ENCODE results near the gene PCBP4.
"Not testable (repeated sequence)": the region's sequence is repeated elsewhere in the genome, so short reads cannot be mapped to it uniquely, and the experiment has no call there.

PCBP4 gene

DNA sequence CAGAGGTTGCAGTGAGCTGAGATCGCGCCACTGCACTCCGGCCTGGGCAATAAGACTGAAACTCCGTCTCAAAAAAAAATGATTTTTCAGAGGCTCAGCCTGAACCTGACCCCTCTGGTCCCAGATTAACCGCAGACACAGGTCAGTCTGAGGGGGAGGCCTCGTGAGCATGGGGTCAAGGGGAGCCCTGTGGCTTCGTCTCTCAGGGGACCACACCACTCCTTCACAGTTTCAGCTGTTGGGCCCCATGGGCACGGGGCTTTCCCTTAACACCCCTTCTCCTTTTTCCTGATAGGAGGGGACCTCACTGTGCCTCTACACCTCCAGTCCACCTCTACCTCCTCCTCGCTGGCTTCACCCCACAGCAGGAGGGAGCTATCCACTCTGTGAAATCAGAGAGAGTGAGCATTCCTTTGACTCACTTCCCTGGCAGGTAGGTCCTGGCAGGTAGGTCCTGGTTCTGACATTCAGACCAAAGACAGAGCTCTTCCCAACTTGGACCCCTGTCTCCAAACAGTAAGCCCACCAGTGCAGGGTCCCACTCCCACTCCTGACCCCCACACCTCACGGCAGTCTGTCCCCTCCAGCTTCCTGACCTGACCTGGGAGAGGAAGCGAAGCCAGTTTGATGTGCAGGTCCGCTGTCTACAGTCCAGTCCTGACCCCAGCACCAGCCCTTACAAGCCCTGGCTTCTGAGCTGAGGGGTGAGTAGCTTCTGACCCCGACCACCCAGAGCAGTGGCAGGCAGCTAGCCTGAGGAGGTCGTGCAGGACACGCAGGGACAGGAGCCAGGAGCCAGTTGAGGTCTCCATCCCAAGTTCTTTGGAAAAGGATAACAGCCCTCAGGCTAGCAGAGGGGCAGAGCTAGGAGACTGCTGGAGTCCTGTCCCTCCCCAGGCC, 34.5 kb downstream of the PCBP4 start:
- H3K4me1 ChIP-seq (ENCODE audit: control insufficient read depth in 2 of 2, insufficient read depth in 2 of 2, low read length in 2 of 2) = no peaks in the 10 kb centered on the region
- peaks cover 41 to 48% of the 10 kb centered on the region in 2 donors for H3K36me3 ChIP-seq (ENCODE audit: control insufficient read depth in 2 of 2, insufficient read depth in 2 of 2, low read length in 2 of 2)
- H3K27ac ChIP-seq (ENCODE audit: low read depth in 2 of 2, low read length in 2 of 2) = no peak overlapping the region
- H3K9ac ChIP-seq (ENCODE audit: low read depth in 1 of 2, low read length in 2 of 2) = no peak overlapping the region
- H3K4me3 ChIP-seq (ENCODE audit: low read length in 2 of 2) = no peak overlapping the region
- no peaks in the 10 kb centered on the region for H3K27me3 ChIP-seq (ENCODE audit: control insufficient read depth in 2 of 2, insufficient read depth in 2 of 2, low read length in 2 of 2)
- no peaks in the 10 kb centered on the region for H3K9me3 ChIP-seq (ENCODE audit: control insufficient read depth in 2 of 2, low read length in 2 of 2)

DNA sequence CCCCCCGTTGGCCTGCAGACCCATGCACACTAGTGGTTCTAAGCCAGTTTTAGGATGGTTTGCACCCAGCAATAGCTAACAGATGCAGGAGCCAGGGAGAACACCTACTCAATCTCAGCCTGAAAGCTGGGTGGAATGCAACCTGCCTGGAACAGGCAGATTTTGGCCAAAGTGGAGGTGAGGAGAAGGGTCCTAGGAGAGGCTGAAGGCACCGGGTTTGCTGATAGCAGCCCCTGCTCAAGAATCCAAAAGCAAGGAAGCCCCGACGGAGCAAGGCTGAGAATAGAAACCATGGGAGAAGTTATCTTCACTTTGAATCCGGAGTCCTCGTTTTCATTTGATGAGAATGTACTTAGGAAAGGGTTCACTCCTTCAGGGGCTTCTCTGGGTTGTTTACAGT, 35.5 kb downstream of the PCBP4 start:
- H3K4me3 ChIP-seq (ENCODE audit: low read length in 2 of 2) = no peak overlapping the region
- no peak overlapping the region for H3K27ac ChIP-seq (ENCODE audit: low read depth in 2 of 2, low read length in 2 of 2)
- no peaks in the 10 kb centered on the region for H3K27me3 ChIP-seq (ENCODE audit: control insufficient read depth in 2 of 2, insufficient read depth in 2 of 2, low read length in 2 of 2)
- H3K9me3 ChIP-seq (ENCODE audit: control insufficient read depth in 2 of 2, low read length in 2 of 2) = no peaks in the 10 kb centered on the region
- peaks cover 32 to 38% of the 10 kb centered on the region in 2 donors for H3K36me3 ChIP-seq (ENCODE audit: control insufficient read depth in 2 of 2, insufficient read depth in 2 of 2, low read length in 2 of 2)
- H3K9ac ChIP-seq (ENCODE audit: low read depth in 1 of 2, low read length in 2 of 2) = no peak overlapping the region
- H3K4me1 ChIP-seq (ENCODE audit: control insufficient read depth in 2 of 2, insufficient read depth in 2 of 2, low read length in 2 of 2) = no peaks in the 10 kb centered on the region

DNA sequence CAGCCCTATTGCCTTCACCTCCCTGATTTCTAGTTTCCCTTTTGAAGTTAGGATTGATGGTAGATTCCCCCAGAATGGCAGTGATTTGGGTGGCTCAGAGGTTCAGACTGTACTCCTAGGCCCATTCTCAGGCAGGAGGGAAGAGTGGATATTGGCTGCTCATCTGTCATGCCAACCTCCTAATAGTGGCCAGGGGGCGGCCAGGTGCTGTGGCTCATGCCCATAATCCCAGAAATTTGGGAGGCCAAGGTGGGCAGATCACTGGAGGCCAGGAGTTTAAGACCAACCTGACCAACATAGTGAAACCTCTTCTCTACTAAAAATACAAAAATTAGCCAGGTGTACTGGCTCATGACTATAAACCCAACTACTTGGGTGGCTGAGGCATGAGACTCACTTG, 36.8 kb downstream of the PCBP4 start:
- Histone ChIP-seq H3K9ac (ENCODE audit: low read depth in 1 of 2, low read length in 2 of 2) (no peak overlapping the region), H3K9me3 (ENCODE audit: control insufficient read depth in 2 of 2, low read length in 2 of 2) (no peaks in the 10 kb centered on the region), H3K4me3 (ENCODE audit: low read length in 2 of 2) (no peak overlapping the region), H3K4me1 (ENCODE audit: control insufficient read depth in 2 of 2, insufficient read depth in 2 of 2, low read length in 2 of 2) (no peaks in the 10 kb centered on the region), H3K36me3 (ENCODE audit: control insufficient read depth in 2 of 2, insufficient read depth in 2 of 2, low read length in 2 of 2) (peaks cover 21 to 28% of the 10 kb centered on the region in 2 donors), H3K27me3 (ENCODE audit: control insufficient read depth in 2 of 2, insufficient read depth in 2 of 2, low read length in 2 of 2) (no peaks in the 10 kb centered on the region), H3K27ac (ENCODE audit: low read depth in 2 of 2, low read length in 2 of 2) (no peak overlapping the region)

DNA sequence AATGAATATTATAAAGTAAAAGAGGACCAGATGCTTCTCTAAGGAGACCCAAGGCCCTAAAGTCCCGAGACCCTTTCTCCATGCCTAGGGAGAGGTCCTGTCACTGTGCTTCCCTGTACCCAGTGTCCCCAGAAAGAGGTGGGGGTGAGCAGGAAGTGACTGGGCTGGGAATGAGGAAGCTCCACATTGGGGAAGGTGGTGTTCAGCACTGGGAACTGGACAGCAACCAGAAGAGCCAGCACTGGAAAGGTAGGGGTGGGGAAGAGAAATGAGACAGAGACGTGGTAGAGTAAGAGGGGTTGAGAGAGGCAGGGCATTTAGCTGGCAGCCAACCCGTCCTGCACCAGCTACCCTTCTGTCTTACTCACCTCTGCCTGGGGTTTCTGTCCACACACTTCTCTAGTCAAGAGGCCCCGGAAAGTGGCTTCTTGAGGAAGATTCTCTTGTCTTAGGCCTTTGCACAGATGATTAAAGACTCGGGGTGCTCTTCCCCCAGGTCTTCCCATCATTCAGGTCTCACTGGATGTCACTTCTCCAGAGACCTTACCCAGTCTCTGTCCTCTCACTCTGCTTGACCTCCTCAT, 37.7 kb downstream of the PCBP4 start:
- peaks cover 15 to 19% of the 10 kb centered on the region in 2 donors for H3K36me3 ChIP-seq (ENCODE audit: control insufficient read depth in 2 of 2, insufficient read depth in 2 of 2, low read length in 2 of 2)
- H3K27ac ChIP-seq (ENCODE audit: low read depth in 2 of 2, low read length in 2 of 2) = no peak overlapping the region
- no peak overlapping the region for H3K4me3 ChIP-seq (ENCODE audit: low read length in 2 of 2)
- no peaks in the 10 kb centered on the region for H3K9me3 ChIP-seq (ENCODE audit: control insufficient read depth in 2 of 2, low read length in 2 of 2)
- H3K9ac ChIP-seq (ENCODE audit: low read depth in 1 of 2, low read length in 2 of 2) = no peak overlapping the region
- no peaks in the 10 kb centered on the region for H3K27me3 ChIP-seq (ENCODE audit: control insufficient read depth in 2 of 2, insufficient read depth in 2 of 2, low read length in 2 of 2)
- H3K4me1 ChIP-seq (ENCODE audit: control insufficient read depth in 2 of 2, insufficient read depth in 2 of 2, low read length in 2 of 2) = no peaks in the 10 kb centered on the region

DNA sequence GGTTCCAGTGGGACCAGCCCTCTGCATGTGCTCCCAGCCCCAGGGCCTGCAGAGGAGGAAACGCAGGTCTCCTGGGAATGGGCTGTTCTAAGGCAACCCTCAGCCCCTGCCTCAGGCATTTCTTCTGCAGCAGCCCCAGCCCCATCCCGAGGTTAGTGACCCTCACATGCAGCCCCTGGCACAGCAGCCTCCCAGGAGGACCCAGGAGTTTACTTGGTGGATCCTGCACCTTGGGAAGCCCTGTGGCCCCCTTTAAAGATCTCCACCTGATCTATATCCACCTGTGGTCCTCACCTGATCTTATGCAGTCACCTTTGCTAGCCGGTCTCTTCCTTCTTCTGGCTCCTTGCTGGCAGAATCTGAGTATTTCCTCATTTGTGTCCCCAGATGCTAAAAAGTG, 38.3 kb downstream of the PCBP4 start:
- not testable (repeated sequence) for H3K4me1 ChIP-seq (ENCODE audit: control insufficient read depth in 2 of 2, insufficient read depth in 2 of 2, low read length in 2 of 2); H3K9me3 ChIP-seq (ENCODE audit: control insufficient read depth in 2 of 2, low read length in 2 of 2); H3K4me3 ChIP-seq (ENCODE audit: low read length in 2 of 2); H3K9ac ChIP-seq (ENCODE audit: low read depth in 1 of 2, low read length in 2 of 2); H3K27ac ChIP-seq (ENCODE audit: low read depth in 2 of 2, low read length in 2 of 2); H3K27me3 ChIP-seq (ENCODE audit: control insufficient read depth in 2 of 2, insufficient read depth in 2 of 2, low read length in 2 of 2)
- peaks cover 11 to 14% of the 10 kb centered on the region in 2 donors for H3K36me3 ChIP-seq (ENCODE audit: control insufficient read depth in 2 of 2, insufficient read depth in 2 of 2, low read length in 2 of 2)

- H3K9ac ChIP-seq (ENCODE audit: low read depth in 1 of 2, low read length in 2 of 2) = no peak overlapping the region
- no peaks in the 10 kb centered on the region for H3K4me1 ChIP-seq (ENCODE audit: control insufficient read depth in 2 of 2, insufficient read depth in 2 of 2, low read length in 2 of 2)
- H3K4me3 ChIP-seq (ENCODE audit: low read length in 2 of 2) = no peak overlapping the region
- no peaks in the 10 kb centered on the region for H3K27me3 ChIP-seq (ENCODE audit: control insufficient read depth in 2 of 2, insufficient read depth in 2 of 2, low read length in 2 of 2)
- peaks cover 7 to 9% of the 10 kb centered on the region in 2 donors for H3K36me3 ChIP-seq (ENCODE audit: control insufficient read depth in 2 of 2, insufficient read depth in 2 of 2, low read length in 2 of 2)
- H3K9me3 ChIP-seq (ENCODE audit: control insufficient read depth in 2 of 2, low read length in 2 of 2) = no peaks in the 10 kb centered on the region
- no peak overlapping the region for H3K27ac ChIP-seq (ENCODE audit: low read depth in 2 of 2, low read length in 2 of 2)
Measured at GRCh38 chr3:51928438-51928837, 38.8 kb downstream of the PCBP4 start.

- Histone ChIP-seq H3K27ac (ENCODE audit: low read depth in 2 of 2, low read length in 2 of 2) (no peak overlapping the region), H3K27me3 (ENCODE audit: control insufficient read depth in 2 of 2, insufficient read depth in 2 of 2, low read length in 2 of 2) (no peaks in the 10 kb centered on the region), H3K9ac (ENCODE audit: low read depth in 1 of 2, low read length in 2 of 2) (no peak overlapping the region), H3K36me3 (ENCODE audit: control insufficient read depth in 2 of 2, insufficient read depth in 2 of 2, low read length in 2 of 2) (no peaks in the 10 kb centered on the region), H3K4me3 (ENCODE audit: low read length in 2 of 2) (no peak overlapping the region), H3K4me1 (ENCODE audit: control insufficient read depth in 2 of 2, insufficient read depth in 2 of 2, low read length in 2 of 2) (no peaks in the 10 kb centered on the region), H3K9me3 (ENCODE audit: control insufficient read depth in 2 of 2, low read length in 2 of 2) (no peaks in the 10 kb centered on the region)
Measured at GRCh38 chr3:51927061-51927977, 39.9 kb downstream of the PCBP4 start.

DNA sequence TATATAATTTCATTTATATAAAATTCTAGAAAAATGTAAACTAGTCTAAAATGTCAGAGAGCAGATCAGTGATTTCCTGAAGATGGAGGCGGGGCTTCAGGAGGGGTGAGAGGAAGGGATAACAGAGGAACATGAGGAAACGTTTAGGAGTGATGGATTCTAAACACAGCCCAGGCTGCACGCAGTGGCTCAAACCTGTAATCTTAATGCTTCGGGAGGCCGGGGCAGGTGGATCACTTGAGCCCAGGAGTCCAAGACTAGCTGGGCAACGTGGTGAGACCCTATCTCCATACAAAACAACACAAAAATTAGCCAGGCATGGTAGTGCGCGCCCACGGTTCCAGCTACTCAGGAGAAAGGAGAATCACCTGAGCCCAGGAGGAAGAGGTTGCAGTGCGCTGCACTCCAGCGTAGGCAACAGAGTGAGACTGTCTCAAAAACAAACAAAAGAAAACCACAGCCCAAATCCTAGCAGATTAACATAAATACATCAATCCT, 46.1 kb downstream of the PCBP4 start:
- H3K27me3 ChIP-seq (ENCODE audit: control insufficient read depth in 2 of 2, insufficient read depth in 2 of 2, low read length in 2 of 2) = no peaks in the 10 kb centered on the region

DNA sequence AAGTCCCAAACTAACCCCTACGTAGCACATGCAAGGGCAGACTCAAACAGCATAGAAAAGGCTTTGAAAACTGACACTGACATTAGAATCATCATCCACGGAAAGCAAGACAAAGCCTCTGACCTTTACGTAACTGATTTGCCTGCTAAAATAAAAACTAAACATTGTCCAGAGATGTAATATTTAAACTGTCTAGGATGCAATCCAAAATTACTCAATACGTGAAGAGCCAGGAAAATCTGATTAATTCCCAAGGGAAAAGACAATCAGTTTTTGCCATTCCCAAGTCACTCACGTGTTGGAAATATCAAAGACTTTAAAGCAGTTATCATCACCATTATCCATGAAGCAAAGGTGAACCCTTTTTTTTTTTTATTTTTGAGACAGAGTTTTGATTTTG, 50.8 kb downstream of the PCBP4 start:
- Histone ChIP-seq H3K36me3 (ENCODE audit: control insufficient read depth in 2 of 2, insufficient read depth in 2 of 2, low read length in 2 of 2) (no peaks in the 10 kb centered on the region), H3K27ac (ENCODE audit: low read depth in 2 of 2, low read length in 2 of 2) (no peak overlapping the region), H3K4me3 (ENCODE audit: low read length in 2 of 2) (no peak overlapping the region), H3K27me3 (ENCODE audit: control insufficient read depth in 2 of 2, insufficient read depth in 2 of 2, low read length in 2 of 2) (no peaks in the 10 kb centered on the region), H3K9ac (ENCODE audit: low read depth in 1 of 2, low read length in 2 of 2) (no peak overlapping the region), H3K4me1 (ENCODE audit: control insufficient read depth in 2 of 2, insufficient read depth in 2 of 2, low read length in 2 of 2) (no peaks in the 10 kb centered on the region), H3K9me3 (ENCODE audit: control insufficient read depth in 2 of 2, low read length in 2 of 2) (no peaks in the 10 kb centered on the region)

More for the DNA sequence above, 46.1 kb downstream of the PCBP4 start:
- Histone ChIP-seq H3K36me3 (ENCODE audit: control insufficient read depth in 2 of 2, insufficient read depth in 2 of 2, low read length in 2 of 2) (no peaks in the 10 kb centered on the region), H3K27ac (ENCODE audit: low read depth in 2 of 2, low read length in 2 of 2) (no peak overlapping the region), H3K9me3 (ENCODE audit: control insufficient read depth in 2 of 2, low read length in 2 of 2) (no peaks in the 10 kb centered on the region), H3K4me1 (ENCODE audit: control insufficient read depth in 2 of 2, insufficient read depth in 2 of 2, low read length in 2 of 2) (no peaks in the 10 kb centered on the region), H3K4me3 (ENCODE audit: low read length in 2 of 2) (no peak overlapping the region), H3K9ac (ENCODE audit: low read depth in 1 of 2, low read length in 2 of 2) (no peak overlapping the region)
